SK-N-SH treated with all-trans-retinoic acid at 6 μM for 48 hours (cell line): ENCODE data around the gene ASIC4.

ENCODE experiments used
- ATAC-seq: fragments of 200-7000 bp; cut with Tn5 transposase; 3 replicates; pipeline ENCODE4 v1.9.1; 2020; ENCODE audit warnings: mild to moderate bottlenecking, moderate library complexity
- ARNTL ChIP-seq: fragments of 450-650 bp; formaldehyde crosslinking; IDR thresholded peaks from 2 replicates; pipeline ENCODE4 v1.5.0; 2020; ENCODE audit warnings: low read depth, mild to moderate bottlenecking, moderate library complexity, borderline replicate concordance
- BACH2 ChIP-seq: fragments of 250-450 bp; sonication (Bioruptor Pico); IDR thresholded peaks from 2 replicates; pipeline ENCODE4 v1.9.0; 2021; ENCODE audit warnings: mild to moderate bottlenecking, borderline replicate concordance
- CSDC2 ChIP-seq: fragments of 250-450 bp; sonication (Bioruptor Pico); IDR thresholded peaks from 2 replicates; pipeline ENCODE4 v1.5.0; 2020; ENCODE audit warnings: mild to moderate bottlenecking, moderate library complexity
- CSRNP3 ChIP-seq: fragments of 250-450 bp; sonication (Bioruptor Pico); IDR thresholded peaks from 2 replicates; pipeline ENCODE4 v1.5.1; 2021; ENCODE audit warnings: mild to moderate bottlenecking, moderate library complexity
- ESRRG ChIP-seq: fragments of 250-450 bp; sonication (Bioruptor Pico); IDR thresholded peaks from 2 replicates; pipeline ENCODE4 v1.6.1; 2021; ENCODE audit warnings: mild to moderate bottlenecking
- GLIS3 ChIP-seq: fragments of 250-450 bp; sonication (Bioruptor Pico); IDR thresholded peaks from 2 replicates; pipeline ENCODE4 v1.5.0; 2020; ENCODE audit warnings: mild to moderate bottlenecking, moderate library complexity
- PATZ1 ChIP-seq: fragments of 250-450 bp; sonication (Bioruptor Pico); IDR thresholded peaks from 2 replicates; pipeline ENCODE4 v1.8.0; 2020; ENCODE audit warnings: mild to moderate bottlenecking, moderate library complexity, borderline replicate concordance
- POU6F1 ChIP-seq: fragments of 250-450 bp; sonication (Bioruptor Pico); IDR thresholded peaks from 2 replicates; pipeline ENCODE4 v1.8.0; 2021; ENCODE audit warnings: low read depth, mild to moderate bottlenecking, moderate library complexity, borderline replicate concordance
- PPARA ChIP-seq: fragments of 250-450 bp; sonication (Bioruptor Pico); IDR thresholded peaks from 2 replicates; pipeline ENCODE4 v1.5.0; 2020; ENCODE audit warnings: mild to moderate bottlenecking, borderline replicate concordance
- RARB ChIP-seq: fragments of 250-450 bp; sonication (Bioruptor Pico); IDR thresholded peaks from 2 replicates; pipeline ENCODE4 v1.8.0; 2021; ENCODE audit warnings: mild to moderate bottlenecking, moderate library complexity
- SNAI2 ChIP-seq: fragments of 250-450 bp; sonication (Bioruptor Pico); IDR thresholded peaks from 2 replicates; pipeline ENCODE4 v1.5.0; 2020; ENCODE audit warnings: mild to moderate bottlenecking, moderate library complexity
- TCF4 ChIP-seq: fragments of 250-450 bp; sonication (Bioruptor Pico); IDR thresholded peaks from 2 replicates; pipeline ENCODE4 v1.8.0; 2021; ENCODE audit warnings: mild to moderate bottlenecking, moderate library complexity, borderline replicate concordance
- TOX ChIP-seq: fragments of 250-450 bp; sonication (Bioruptor Pico); IDR thresholded peaks from 2 replicates; pipeline ENCODE4 v1.8.0; 2021; ENCODE audit warnings: mild to moderate bottlenecking, moderate library complexity, borderline replicate concordance
- ZC3H10 ChIP-seq: fragments of 250-450 bp; sonication (Bioruptor Pico); IDR thresholded peaks from 2 replicates; pipeline ENCODE4 v1.5.1; 2021; ENCODE audit warnings: mild to moderate bottlenecking, moderate library complexity
- ZFP30 ChIP-seq: fragments of 450-650 bp; formaldehyde crosslinking; IDR thresholded peaks from 2 replicates; pipeline ENCODE4 v1.5.0; 2022; ENCODE audit warnings: mild to moderate bottlenecking, moderate library complexity
- ZNF565 ChIP-seq: fragments of 450-650 bp; formaldehyde crosslinking; conservative IDR thresholded peaks from 2 replicates; pipeline ENCODE4 v1.5.0; 2020; ENCODE audit warnings: low read depth, mild to moderate bottlenecking, moderate library complexity
- ZNF70 ChIP-seq: fragments of 450-650 bp; formaldehyde crosslinking; IDR thresholded peaks from 2 replicates; pipeline ENCODE4 v1.5.0; 2020; ENCODE audit warnings: mild to moderate bottlenecking, moderate library complexity
- ZNF8 ChIP-seq: fragments of 450-650 bp; formaldehyde crosslinking; IDR thresholded peaks from 2 replicates; pipeline ENCODE4 v1.5.0; 2020; ENCODE audit warnings: mild to moderate bottlenecking, moderate library complexity
- TF ChIP-seq, protein P1 (sequence below): fragments of 250-450 bp; sonication (Bioruptor Pico); IDR thresholded peaks from 2 replicates; pipeline ENCODE4 v1.5.1; 2020; ENCODE audit warnings: low read depth, mild to moderate bottlenecking, moderate library complexity
- TF ChIP-seq, protein P2 (sequence below): fragments of 250-450 bp; sonication (Bioruptor Pico); IDR thresholded peaks from 2 replicates; pipeline ENCODE4 v1.5.0; 2020; ENCODE audit warnings: mild to moderate bottlenecking, moderate library complexity

Gene ASIC4

DNA sequence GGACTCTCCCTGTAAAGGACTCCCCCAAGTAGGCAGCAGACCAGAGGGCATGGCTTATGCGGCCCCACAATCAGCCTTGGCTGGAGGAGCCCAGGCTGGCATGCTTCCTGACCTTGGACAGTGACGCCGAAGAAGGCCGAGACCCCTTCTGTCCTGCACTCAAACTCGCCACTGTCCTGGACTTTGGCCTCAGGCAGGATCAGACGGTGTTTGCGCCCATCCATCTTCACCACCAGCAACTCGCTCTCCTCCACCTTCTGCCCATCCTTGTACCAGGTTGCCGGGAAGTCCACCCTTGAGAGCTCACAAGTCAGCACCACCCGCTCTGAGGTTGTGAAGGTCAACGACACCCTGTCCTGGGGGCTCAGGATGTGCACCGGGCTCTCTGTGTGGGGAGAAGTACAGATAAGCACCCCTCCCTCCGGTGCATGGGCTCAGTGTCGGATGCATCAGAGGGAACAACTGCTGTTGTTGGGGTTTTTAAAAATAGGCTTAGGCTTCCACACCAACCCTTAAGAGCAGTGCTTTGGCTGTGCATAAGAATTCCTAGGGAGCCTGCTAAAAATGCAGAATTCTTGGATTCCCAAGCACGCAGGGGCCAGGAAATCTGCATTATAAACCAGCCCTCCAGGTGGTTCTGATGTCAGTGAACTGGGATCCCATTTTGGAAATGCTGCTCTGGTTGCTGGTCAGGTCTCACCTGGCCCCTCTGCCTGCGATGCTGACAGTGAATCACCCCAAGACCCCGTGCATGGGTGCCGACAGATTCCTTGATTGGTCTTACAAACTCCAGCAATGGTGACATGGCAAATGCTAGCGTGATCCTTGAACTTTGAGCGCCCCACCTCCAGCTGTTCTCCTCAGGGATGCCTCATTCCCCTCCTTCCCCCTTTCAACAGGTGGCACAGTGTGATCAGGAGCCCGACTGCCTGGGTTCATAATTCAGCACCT, 51.1 kb downstream of the ASIC4 start:
- TF ChIP-seq ESRRG (CRISPR knock-in tag) (no peak), CSRNP3 (CRISPR knock-in tag) (no peak), CSDC2 (CRISPR knock-in tag) (no peak), POU6F1 (CRISPR knock-in tag) (no peak), TOX (CRISPR knock-in tag) (no peak), GLIS3 (CRISPR knock-in tag) (no peak), ZNF70 (CRISPR knock-in tag) (no peak), SNAI2 (CRISPR knock-in tag) (no peak), ZNF8 (CRISPR knock-in tag) (no peak), ZC3H10 (CRISPR knock-in tag) (no peak), RARB (no peak), ZFP30 (CRISPR knock-in tag) (no peak)
- TF ChIP-seq, protein P1, sequence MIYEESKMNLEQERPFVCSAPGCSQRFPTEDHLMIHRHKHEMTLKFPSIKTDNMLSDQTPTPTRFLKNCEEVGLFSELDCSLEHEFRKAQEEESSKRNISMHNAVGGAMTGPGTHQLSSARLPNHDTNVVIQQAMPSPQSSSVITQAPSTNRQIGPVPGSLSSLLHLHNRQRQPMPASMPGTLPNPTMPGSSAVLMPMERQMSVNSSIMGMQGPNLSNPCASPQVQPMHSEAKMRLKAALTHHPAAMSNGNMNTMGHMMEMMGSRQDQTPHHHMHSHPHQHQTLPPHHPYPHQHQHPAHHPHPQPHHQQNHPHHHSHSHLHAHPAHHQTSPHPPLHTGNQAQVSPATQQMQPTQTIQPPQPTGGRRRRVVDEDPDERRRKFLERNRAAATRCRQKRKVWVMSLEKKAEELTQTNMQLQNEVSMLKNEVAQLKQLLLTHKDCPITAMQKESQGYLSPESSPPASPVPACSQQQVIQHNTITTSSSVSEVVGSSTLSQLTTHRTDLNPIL: no peak
- TF ChIP-seq, protein P2, sequence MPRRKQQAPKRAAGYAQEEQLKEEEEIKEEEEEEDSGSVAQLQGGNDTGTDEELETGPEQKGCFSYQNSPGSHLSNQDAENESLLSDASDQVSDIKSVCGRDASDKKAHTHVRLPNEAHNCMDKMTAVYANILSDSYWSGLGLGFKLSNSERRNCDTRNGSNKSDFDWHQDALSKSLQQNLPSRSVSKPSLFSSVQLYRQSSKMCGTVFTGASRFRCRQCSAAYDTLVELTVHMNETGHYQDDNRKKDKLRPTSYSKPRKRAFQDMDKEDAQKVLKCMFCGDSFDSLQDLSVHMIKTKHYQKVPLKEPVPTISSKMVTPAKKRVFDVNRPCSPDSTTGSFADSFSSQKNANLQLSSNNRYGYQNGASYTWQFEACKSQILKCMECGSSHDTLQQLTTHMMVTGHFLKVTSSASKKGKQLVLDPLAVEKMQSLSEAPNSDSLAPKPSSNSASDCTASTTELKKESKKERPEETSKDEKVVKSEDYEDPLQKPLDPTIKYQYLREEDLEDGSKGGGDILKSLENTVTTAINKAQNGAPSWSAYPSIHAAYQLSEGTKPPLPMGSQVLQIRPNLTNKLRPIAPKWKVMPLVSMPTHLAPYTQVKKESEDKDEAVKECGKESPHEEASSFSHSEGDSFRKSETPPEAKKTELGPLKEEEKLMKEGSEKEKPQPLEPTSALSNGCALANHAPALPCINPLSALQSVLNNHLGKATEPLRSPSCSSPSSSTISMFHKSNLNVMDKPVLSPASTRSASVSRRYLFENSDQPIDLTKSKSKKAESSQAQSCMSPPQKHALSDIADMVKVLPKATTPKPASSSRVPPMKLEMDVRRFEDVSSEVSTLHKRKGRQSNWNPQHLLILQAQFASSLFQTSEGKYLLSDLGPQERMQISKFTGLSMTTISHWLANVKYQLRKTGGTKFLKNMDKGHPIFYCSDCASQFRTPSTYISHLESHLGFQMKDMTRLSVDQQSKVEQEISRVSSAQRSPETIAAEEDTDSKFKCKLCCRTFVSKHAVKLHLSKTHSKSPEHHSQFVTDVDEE (CRISPR knock-in tag): no peak
- no peak for ATAC-seq

DNA sequence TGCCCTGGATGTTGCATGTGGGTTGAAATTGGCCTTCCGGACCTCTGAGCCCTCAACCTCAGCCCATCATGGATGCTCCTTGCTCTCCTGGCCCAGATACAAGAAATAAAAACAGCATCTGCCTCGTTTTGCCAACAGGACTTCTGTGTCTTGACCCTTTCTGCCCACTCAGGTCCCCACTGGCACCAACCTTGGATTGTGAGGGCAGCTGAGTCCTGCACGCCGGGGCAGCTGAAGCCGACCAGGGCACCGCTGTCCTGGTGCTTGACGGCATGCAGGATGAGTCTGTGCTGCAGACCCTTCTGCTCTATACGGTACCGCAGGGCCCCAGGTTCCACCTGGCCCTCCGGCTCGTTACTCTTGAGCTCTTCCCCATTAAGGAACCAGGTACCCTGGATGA, 52.4 kb downstream of the ASIC4 start:
- TF ChIP-seq PATZ1: no peak
- no peak for TF ChIP-seq BACH2 (CRISPR knock-in tag)
- TF ChIP-seq ZNF565 (CRISPR knock-in tag): no peak
- no peak for TF ChIP-seq PPARA (CRISPR knock-in tag)
- no peak for TF ChIP-seq RARB
- TF ChIP-seq CSRNP3 (CRISPR knock-in tag): no peak
- no peak for TF ChIP-seq ARNTL
- TF ChIP-seq SNAI2 (CRISPR knock-in tag): no peak
- no peak for TF ChIP-seq CSDC2 (CRISPR knock-in tag)
- TF ChIP-seq TCF4 (CRISPR knock-in tag): no peak
- no peak for ATAC-seq
